K562 (cell line): ENCODE data around the gene PACRG.

ENCODE experiments used
- GTF2A2 ChIP-seq: IDR thresholded peaks from 2 replicates; pipeline ENCODE4 v1.6.1; 2016; ENCODE audit warnings: mild to moderate bottlenecking, missing genetic modification characterization, missing compliant biosample characterization
- KAT8 ChIP-seq: fragments of 450-650 bp; IDR thresholded peaks from 2 replicates; pipeline ENCODE4 v1.6.1; 2016; ENCODE audit warnings: low read depth, mild to moderate bottlenecking
- MEF2A ChIP-seq: IDR thresholded peaks from 2 replicates; pipeline ENCODE4 v1.6.1; 2011; ENCODE audit warnings: low read depth, mild to moderate bottlenecking, low read length, moderate library complexity; ENCODE audit not compliant: control insufficient read depth
- MTF1 ChIP-seq: fragments of 250-450 bp; sonication (Bioruptor Pico); IDR thresholded peaks from 2 replicates; pipeline ENCODE4 v1.9.0; 2021; ENCODE audit warnings: moderate library complexity, mild to moderate bottlenecking, inconsistent platforms, borderline replicate concordance
- NR2C2 ChIP-seq, 2 experiments: fragments of 200-800 bp in 1 of 2; sonication (Bioruptor generic) in 1 of 2; sonication (generic) in 1 of 2; formaldehyde crosslinking in 1 of 2; IDR thresholded peaks; 2 replicates each; pipeline versions ENCODE4 v1.6.1 to v1.8.0; 2016 to 2022; ENCODE audit warnings: mild to moderate bottlenecking in 1 of 2, missing compliant biosample characterization in 1 of 2, missing genetic modification characterization in 1 of 2, missing genetic modification reagents in 1 of 2
- NR3C1 ChIP-seq: sonication (generic); formaldehyde crosslinking; IDR thresholded peaks from 2 replicates; pipeline ENCODE4 v1.8.1; 2022; ENCODE audit warnings: missing genetic modification reagents
- POLR2A ChIP-seq: fragments of 450-650 bp; conservative IDR thresholded peaks from 2 replicates; pipeline ENCODE4 v1.6.1; 2016
- SMARCB1 ChIP-seq: IDR thresholded peaks from 2 replicates; pipeline ENCODE4 v1.6.1; 2011; ENCODE audit warnings: improper control_type of control experiment, low read depth; ENCODE audit not compliant: insufficient read length
- TOE1 ChIP-seq, 2 experiments: fragments of 450-650 bp in 1 of 2; sonication (generic) in 1 of 2; formaldehyde crosslinking in 1 of 2; IDR thresholded peaks; 2 replicates each; pipeline versions ENCODE4 v1.7.1 to v1.8.0; 2016 to 2022; ENCODE audit warnings: borderline replicate concordance in 2 of 2, mild to moderate bottlenecking in 2 of 2, antibody characterized with exemption in 1 of 2, inconsistent platforms in 1 of 2, low read depth in 1 of 2, missing genetic modification reagents in 1 of 2, moderate library complexity in 1 of 2
- ZNF224 ChIP-seq: sonication (generic); formaldehyde crosslinking; IDR thresholded peaks from 2 replicates; pipeline ENCODE4 v1.8.0; 2022; ENCODE audit warnings: mild to moderate bottlenecking, missing genetic modification reagents
- ZNF239 ChIP-seq: fragments of 250-450 bp; sonication (Bioruptor Pico); IDR thresholded peaks from 2 replicates; pipeline ENCODE4 v1.4.0; 2020; ENCODE audit warnings: mild to moderate bottlenecking
- TF ChIP-seq, protein P1 (sequence below): sonication (generic); formaldehyde crosslinking; IDR thresholded peaks from 2 replicates; pipeline ENCODE4 v1.8.1; 2023; ENCODE audit warnings: mild to moderate bottlenecking, missing genetic modification reagents
- TF ChIP-seq, protein P2 (sequence below): sonication (generic); formaldehyde crosslinking; IDR thresholded peaks from 2 replicates; pipeline ENCODE4 v1.4.0; 2020; ENCODE audit warnings: mild to moderate bottlenecking, missing genetic modification reagents

DNA sequence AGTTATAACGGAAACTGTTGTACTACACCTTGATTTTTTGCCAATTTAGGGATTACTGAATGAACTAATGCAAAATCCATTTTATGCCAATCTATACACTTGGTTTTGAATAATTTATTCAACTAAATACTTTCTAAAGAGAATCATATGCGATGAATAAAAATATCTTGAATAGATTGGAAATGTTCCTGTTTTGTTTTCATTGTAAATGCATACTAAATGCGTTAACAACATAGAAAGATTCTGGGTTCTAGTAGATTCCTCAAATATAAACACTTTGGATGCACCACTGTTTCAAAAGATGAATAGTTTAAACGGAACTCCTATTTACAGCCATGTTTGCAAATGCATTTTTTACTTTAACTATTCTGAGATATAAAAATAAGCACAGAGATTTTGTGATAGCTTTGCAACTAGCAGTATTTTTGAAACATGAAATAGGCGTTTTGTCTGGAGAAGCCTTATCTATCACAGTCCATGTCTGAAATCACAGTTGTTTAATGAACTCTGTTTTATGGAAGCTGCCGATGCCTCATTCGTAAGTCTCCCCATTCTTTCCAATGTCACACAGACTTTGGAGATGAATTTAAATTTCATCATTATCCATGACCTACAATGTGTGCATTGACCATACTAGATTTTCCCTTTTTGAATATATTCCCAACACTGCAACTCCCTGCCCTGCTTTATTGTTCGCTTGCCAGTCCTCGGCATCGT, 409.1 kb downstream of the PACRG start:
- TF ChIP-seq TOE1 (IDR thresholded peaks at IDR 0.05; ENCODE audit: borderline replicate concordance) (no peak), TOE1 (CRISPR knock-in tag; IDR thresholded peaks at IDR 0.05; ENCODE audit: borderline replicate concordance, low read depth) (no peak), POLR2A (no peak), GTF2A2 (tag) (no peak), KAT8 (no peak), NR2C2 (CRISPR knock-in tag; IDR thresholded peaks at IDR 0.05) (no peak), NR2C2 (tag; IDR thresholded peaks at IDR 0.05) (no peak), ZNF239 (CRISPR knock-in tag) (no peak), SMARCB1 (no peak), MTF1 (no peak), ZNF224 (CRISPR knock-in tag) (no peak), MEF2A (no peak), NR3C1 (CRISPR knock-in tag) (no peak)
- TF ChIP-seq, protein P1, sequence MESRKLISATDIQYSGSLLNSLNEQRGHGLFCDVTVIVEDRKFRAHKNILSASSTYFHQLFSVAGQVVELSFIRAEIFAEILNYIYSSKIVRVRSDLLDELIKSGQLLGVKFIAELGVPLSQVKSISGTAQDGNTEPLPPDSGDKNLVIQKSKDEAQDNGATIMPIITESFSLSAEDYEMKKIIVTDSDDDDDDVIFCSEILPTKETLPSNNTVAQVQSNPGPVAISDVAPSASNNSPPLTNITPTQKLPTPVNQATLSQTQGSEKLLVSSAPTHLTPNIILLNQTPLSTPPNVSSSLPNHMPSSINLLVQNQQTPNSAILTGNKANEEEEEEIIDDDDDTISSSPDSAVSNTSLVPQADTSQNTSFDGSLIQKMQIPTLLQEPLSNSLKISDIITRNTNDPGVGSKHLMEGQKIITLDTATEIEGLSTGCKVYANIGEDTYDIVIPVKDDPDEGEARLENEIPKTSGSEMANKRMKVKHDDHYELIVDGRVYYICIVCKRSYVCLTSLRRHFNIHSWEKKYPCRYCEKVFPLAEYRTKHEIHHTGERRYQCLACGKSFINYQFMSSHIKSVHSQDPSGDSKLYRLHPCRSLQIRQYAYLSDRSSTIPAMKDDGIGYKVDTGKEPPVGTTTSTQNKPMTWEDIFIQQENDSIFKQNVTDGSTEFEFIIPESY = no peak
- TF ChIP-seq, protein P2, sequence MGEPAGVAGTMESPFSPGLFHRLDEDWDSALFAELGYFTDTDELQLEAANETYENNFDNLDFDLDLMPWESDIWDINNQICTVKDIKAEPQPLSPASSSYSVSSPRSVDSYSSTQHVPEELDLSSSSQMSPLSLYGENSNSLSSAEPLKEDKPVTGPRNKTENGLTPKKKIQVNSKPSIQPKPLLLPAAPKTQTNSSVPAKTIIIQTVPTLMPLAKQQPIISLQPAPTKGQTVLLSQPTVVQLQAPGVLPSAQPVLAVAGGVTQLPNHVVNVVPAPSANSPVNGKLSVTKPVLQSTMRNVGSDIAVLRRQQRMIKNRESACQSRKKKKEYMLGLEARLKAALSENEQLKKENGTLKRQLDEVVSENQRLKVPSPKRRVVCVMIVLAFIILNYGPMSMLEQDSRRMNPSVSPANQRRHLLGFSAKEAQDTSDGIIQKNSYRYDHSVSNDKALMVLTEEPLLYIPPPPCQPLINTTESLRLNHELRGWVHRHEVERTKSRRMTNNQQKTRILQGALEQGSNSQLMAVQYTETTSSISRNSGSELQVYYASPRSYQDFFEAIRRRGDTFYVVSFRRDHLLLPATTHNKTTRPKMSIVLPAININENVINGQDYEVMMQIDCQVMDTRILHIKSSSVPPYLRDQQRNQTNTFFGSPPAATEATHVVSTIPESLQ (CRISPR knock-in tag) = no peak
